CD8-positive, alpha-beta memory T cell (primary cell): Measurements from ENCODE around the gene BANF2. TPM values are rescaled to one million over a fixed set of nuclear protein-coding genes. Genes with fewer than 3 reads are reported as not detected.

ENCODE experiments used
- CTCF ChIA-PET: fragments of 350-600 bp; sonication (Branson Sonifier 250); formaldehyde crosslinking; loops from one replicate; lab custom pipeline; 2021; ENCODE audit warnings: antibody characterized with exemption; lab: Charles Lee
- POLR2A ChIA-PET: fragments of 350-600 bp; sonication (Branson Sonifier 250); formaldehyde crosslinking; loops from one replicate; lab custom pipeline; 2021; ENCODE audit warnings: antibody characterized with exemption; lab: Charles Lee
- DNase-seq, 5 donors: peaks; one replicate each; pipeline versions ENCODE4 v3.0.0 to v3.0.0-alpha.2; 2020 to 2022; ENCODE audit warnings: mixed read lengths in 1 of 5
- H3K27ac ChIP-seq: one replicate; pipeline ENCODE4 v1.7.0; 2013; ENCODE audit warnings: low read depth, mild to moderate bottlenecking, low read length, moderate library complexity
- H3K27me3 ChIP-seq: 2 replicates; pipeline ENCODE4 v1.7.0; 2013; ENCODE audit warnings: low read length, mild to moderate bottlenecking; ENCODE audit not compliant: insufficient read depth, poor library complexity, severe bottlenecking
- H3K36me3 ChIP-seq: 2 replicates; pipeline ENCODE4 v1.7.0; 2013; ENCODE audit warnings: mild to moderate bottlenecking, low read length, moderate library complexity; ENCODE audit not compliant: insufficient read depth
- H3K4me1 ChIP-seq: 2 replicates; pipeline ENCODE4 v1.7.0; 2013; ENCODE audit warnings: mild to moderate bottlenecking, low read length, moderate library complexity; ENCODE audit not compliant: insufficient read depth
- H3K4me3 ChIP-seq: 2 replicates; pipeline ENCODE4 v1.7.0; 2013; ENCODE audit warnings: mild to moderate bottlenecking, low read length
- H3K9me3 ChIP-seq: 2 replicates; pipeline ENCODE4 v1.7.0; 2013; ENCODE audit warnings: mild to moderate bottlenecking, low read length
- H3K27ac Mint-ChIP-seq, 8 donors: one replicate each; pipeline ENCODE4 v1.8.0; 2020 to 2021; ENCODE audit warnings: mixed read lengths in 8 of 8, mild to moderate bottlenecking in 6 of 8, inconsistent platforms in 3 of 8, moderate library complexity in 3 of 8
- H3K27me3 Mint-ChIP-seq, 2 donors: one replicate each; pipeline ENCODE4 v1.8.0; 2020 to 2021; ENCODE audit warnings: mixed read lengths in 2 of 2, mild to moderate bottlenecking in 1 of 2, moderate library complexity in 1 of 2
- H3K36me3 Mint-ChIP-seq, 3 donors: one replicate each; pipeline ENCODE4 v1.8.0; 2020 to 2021; ENCODE audit warnings: mixed read lengths in 3 of 3, inconsistent platforms in 1 of 3, mild to moderate bottlenecking in 1 of 3
- H3K4me1 Mint-ChIP-seq, 3 donors: one replicate each; pipeline ENCODE4 v1.8.0; 2020 to 2021; ENCODE audit warnings: mixed read lengths in 3 of 3, inconsistent platforms in 1 of 3, mild to moderate bottlenecking in 1 of 3
- H3K4me3 Mint-ChIP-seq, 7 donors: one replicate each; pipeline ENCODE4 v1.8.0; 2020 to 2021; ENCODE audit warnings: mixed read lengths in 7 of 7, mild to moderate bottlenecking in 6 of 7, moderate library complexity in 4 of 7, inconsistent platforms in 2 of 7
- H3K9me3 Mint-ChIP-seq, 5 donors: one replicate each; pipeline ENCODE4 v1.8.0; 2020 to 2022; ENCODE audit warnings: mixed read lengths in 5 of 5, mild to moderate bottlenecking in 3 of 5, moderate library complexity in 2 of 5, inconsistent platforms in 1 of 5
- polyA plus RNA-seq: library from polyadenylated mRNA; unstranded; fragments of 300-500 nt; fragmentation: Illumina TruSeq; gene quantifications from one replicate; pipeline ENCODE4 v1.2.3, GENCODE V29; 2021
- total RNA-seq, 2 experiments: library from RNA; stranded (reverse); gene quantifications; one replicate each; pipeline ENCODE4 v1.2.3, GENCODE V29; 2021

Gene BANF2
- not detected for total RNA-seq
- polyA plus RNA-seq = not detected

DNA sequence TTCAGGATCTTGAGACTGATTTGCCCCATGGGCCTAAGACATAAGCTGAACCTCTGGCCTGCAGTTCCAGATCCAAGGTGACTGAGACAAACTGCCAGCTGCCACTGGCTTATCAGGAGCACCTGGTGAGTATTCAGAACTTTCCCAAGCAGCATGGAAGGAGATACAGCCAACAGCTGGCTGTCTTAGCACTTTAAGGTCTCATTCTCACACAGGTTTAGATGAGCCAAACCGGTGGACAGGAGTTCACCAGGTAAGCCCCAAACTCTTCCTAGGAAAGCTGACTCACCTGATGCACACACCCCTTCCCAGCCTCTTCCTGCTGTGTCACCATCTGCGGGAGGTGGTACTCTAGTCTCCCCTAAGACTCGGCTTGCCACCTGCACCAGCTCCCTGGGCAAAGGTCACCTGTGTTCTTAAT is at the start of gene BANF2:
BANF2 (plus strand) TSS at position 36 of the 421 bp plus-strand sequence. CDS start 25,060 bp downstream, outside the sequence.
- no peak within 1 kb of the TSS for H3K4me3 Mint-ChIP-seq
- no peaks in the 10 kb centered on the region for H3K36me3 Mint-ChIP-seq
- H3K4me1 ChIP-seq = no peaks in the 10 kb centered on the region
- POLR2A ChIA-PET = no interaction called here
- no peaks in the 10 kb centered on the region for H3K9me3 ChIP-seq
- H3K27ac ChIP-seq = no peak within 1 kb of the TSS
- no peak for DNase-seq
- no peaks in the 10 kb centered on the region for H3K36me3 ChIP-seq
- no peaks in the 10 kb centered on the region for H3K27me3 ChIP-seq
- peaks cover 3 to 8% of the 10 kb centered on the region in 2 donors for H3K27me3 Mint-ChIP-seq
- CTCF ChIA-PET = interaction anchor here (1.0 to 2.5 kb wide), 2 partner anchors 13 to 18 kb away, joined by 3 to 9 read pairs; partner anchors contain the start of gene RRBP1
- H3K9me3 Mint-ChIP-seq = peaks cover 0 to 3% (median 0%) of the 10 kb centered on the region in 5 donors
- H3K4me1 Mint-ChIP-seq = no peaks in the 10 kb centered on the region
- H3K4me3 ChIP-seq = no peak within 1 kb of the TSS
- peak within 1 kb of the TSS in 3 of 8 donors; percentile 5 to 56 (median 52) for H3K27ac Mint-ChIP-seq

DNA sequence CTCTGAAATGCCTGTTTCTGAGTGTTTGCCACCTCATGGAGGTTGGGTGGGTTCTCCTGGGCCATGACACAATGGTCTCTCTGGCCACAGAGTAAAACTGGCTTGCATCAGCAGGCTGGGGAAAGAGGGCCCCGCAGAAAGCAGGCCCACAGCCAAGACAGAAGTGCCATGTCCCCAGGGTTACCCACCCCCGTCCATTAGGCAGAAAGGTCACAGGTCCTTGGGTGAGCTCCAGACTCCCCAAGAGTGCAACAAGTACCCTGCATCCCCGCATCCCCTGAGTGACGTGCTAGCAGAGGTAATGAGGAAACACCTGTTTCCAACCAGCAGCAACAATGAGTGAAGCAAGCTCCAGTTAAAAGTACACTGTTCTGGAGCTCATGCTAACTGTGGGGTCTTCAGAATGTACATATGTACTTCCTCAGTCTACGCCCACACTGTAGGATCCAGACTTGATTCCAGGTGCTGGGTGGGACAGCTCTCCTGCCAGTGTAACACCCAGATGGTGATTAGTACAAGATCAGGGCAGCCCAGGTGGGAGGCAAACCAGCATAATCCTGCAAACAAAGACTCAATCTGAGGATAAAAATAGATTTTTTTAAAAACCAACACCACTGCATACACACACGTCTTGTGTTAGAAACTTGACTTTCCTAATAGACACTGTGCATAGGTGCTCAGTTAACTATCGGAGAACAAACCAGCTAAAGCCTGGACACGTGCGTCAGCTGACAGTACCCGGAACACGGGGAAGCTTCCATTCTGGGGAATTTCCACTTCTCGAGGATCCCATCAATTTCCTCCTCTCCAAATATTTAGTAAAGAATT is 49.3 kb upstream of the BANF2 start:
- H3K27ac ChIP-seq = no peak overlapping the region
- no peaks in the 10 kb centered on the region for H3K36me3 ChIP-seq
- H3K27me3 ChIP-seq = no peaks in the 10 kb centered on the region
- H3K4me1 ChIP-seq = no peaks in the 10 kb centered on the region
- no peaks in the 10 kb centered on the region for H3K27me3 Mint-ChIP-seq
- H3K4me3 ChIP-seq = no peak overlapping the region
- peaks cover 0 to 8% (median 6%) of the 10 kb centered on the region in 3 donors for H3K4me1 Mint-ChIP-seq
- peak overlapping the region in 1 of 8 donors; percentile 3 for H3K27ac Mint-ChIP-seq
- H3K9me3 Mint-ChIP-seq = no peaks in the 10 kb centered on the region
- ChIA-PET POLR2A (interaction anchor here (0.6 kb wide), 1 partner anchor 26 kb away, joined by 3 read pairs; no protein-coding TSS in a partner anchor), CTCF (interaction anchor here (1.6 to 1.7 kb wide), 2 partner anchors 40 to 288 kb away, joined by 4 to 5 read pairs; no protein-coding TSS in a partner anchor)
- peaks cover 0 to 4% (median 0%) of the 10 kb centered on the region in 3 donors for H3K36me3 Mint-ChIP-seq
- H3K4me3 Mint-ChIP-seq = no peak overlapping the region
- no peaks in the 10 kb centered on the region for H3K9me3 ChIP-seq
- DNase-seq = no peak

DNA sequence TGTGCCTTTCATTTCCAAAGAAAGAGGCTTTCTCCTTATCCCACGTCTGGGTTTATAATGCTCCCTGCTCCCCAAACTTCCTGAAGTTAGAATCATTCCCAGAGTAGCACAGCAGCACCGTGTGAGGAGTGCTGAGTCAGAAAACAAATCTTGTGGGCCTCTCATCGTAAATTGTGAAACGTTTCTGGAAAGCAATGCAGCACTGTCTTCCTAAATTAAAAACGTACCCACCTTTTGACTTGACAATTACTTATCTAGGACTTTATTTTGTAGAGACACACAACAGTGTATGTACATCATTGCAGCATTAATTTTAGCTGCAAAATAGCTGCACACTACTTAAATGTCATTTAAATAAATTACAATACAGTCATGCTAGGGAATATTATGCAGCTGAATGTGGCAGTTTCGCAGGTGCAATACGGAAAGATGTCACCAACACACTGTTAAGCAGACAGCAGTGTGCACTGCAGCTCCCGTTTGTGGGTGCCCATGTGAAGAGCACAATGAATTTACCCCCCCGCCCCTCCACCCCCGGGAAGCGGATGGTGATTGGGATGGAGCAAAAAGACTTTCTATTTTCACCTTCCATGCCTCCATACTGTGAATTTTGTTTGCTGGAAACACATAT is 48.5 kb upstream of the BANF2 start:
- Histone ChIP-seq H3K4me3 (no peak overlapping the region), H3K36me3 (no peaks in the 10 kb centered on the region), H3K4me1 (no peaks in the 10 kb centered on the region), H3K27ac (no peak overlapping the region), H3K27me3 (no peaks in the 10 kb centered on the region), H3K9me3 (no peaks in the 10 kb centered on the region)
- no peak for DNase-seq
- no peaks in the 10 kb centered on the region for H3K27me3 Mint-ChIP-seq
- peaks cover 0 to 8% (median 6%) of the 10 kb centered on the region in 3 donors for H3K4me1 Mint-ChIP-seq
- H3K36me3 Mint-ChIP-seq = peaks cover 0 to 6% (median 0%) of the 10 kb centered on the region in 3 donors
- ChIA-PET POLR2A (interaction anchor here (0.6 kb wide), 1 partner anchor 26 kb away, joined by 3 read pairs; no protein-coding TSS in a partner anchor), CTCF (interaction anchor here (1.6 kb wide), 1 partner anchor 288 kb away, joined by 5 read pairs; no protein-coding TSS in a partner anchor)
- H3K4me3 Mint-ChIP-seq = no peak overlapping the region
- peak overlapping the region in 2 of 8 donors; percentile 3 to 15 for H3K27ac Mint-ChIP-seq
- no peaks in the 10 kb centered on the region for H3K9me3 Mint-ChIP-seq

DNA sequence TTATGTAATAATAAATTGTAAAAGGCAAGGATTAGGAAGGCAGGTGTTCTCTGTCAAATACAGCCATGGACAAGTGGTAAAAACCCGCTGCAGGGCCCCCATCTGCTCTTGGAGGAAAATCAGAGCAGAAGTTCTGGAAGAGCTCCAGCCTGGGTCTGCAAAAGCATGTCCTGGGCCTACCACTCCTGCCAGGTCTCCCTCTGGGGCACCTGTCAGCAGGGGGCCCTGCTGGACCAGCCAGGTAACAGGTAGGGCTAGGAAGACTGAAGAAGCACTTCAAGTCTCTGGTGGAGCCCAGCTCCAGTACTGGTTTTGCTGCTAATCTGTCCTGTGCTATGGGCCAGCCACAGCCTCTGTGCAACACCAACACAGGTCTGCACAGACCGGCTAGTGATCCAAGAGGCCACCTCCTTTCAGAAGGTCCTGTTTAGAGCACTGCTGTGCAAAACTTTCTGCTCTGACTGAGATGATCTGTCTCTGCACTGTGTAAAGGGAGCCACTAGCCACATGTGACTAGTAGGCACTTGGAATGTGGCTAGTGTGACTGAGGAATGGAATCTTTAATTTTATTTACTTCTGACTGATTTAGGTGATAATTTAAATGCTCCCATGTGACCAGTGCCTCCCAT is 47.9 kb upstream of the BANF2 start:
- H3K4me1 ChIP-seq = no peaks in the 10 kb centered on the region
- H3K9me3 ChIP-seq = no peaks in the 10 kb centered on the region
- H3K27ac ChIP-seq = no peak overlapping the region
- Mint-ChIP-seq H3K4me1 (peaks cover 0 to 4% (median 4%) of the 10 kb centered on the region in 3 donors), H3K36me3 (peaks cover 2 to 12% (median 6%) of the 10 kb centered on the region in 3 donors), H3K27me3 (no peaks in the 10 kb centered on the region), H3K27ac (peak overlapping the region in 1 of 8 donors; percentile 33), H3K9me3 (no peaks in the 10 kb centered on the region), H3K4me3 (no peak overlapping the region)
- no peaks in the 10 kb centered on the region for H3K27me3 ChIP-seq
- no peaks in the 10 kb centered on the region for H3K36me3 ChIP-seq
- CTCF ChIA-PET = no interaction called here
- DNase-seq = no peak
- H3K4me3 ChIP-seq = no peak overlapping the region
- POLR2A ChIA-PET = no interaction called here

DNA sequence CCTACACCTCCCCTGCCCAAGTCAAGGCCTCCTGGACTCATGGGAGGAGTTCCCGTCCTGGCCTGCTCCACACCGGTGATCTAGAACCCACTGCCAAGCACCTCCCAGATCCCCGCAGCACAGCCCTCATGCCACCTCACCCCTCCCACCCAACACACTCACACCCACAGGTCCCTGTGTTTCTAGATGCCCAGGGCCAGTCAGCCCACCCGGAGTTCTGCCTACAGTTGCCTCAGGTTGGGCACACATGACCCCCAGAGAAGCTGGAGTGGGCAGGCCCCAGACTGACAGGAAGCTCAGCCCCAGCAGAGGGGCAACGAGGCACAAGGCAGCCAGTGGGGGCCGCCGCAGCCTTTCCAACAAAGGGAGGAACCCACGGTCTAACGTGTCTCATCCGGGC is 47.4 kb upstream of the BANF2 start:
- Mint-ChIP-seq H3K9me3 (no peaks in the 10 kb centered on the region), H3K4me3 (no peak overlapping the region), H3K27ac (no peak overlapping the region), H3K27me3 (no peaks in the 10 kb centered on the region), H3K4me1 (peaks cover 0 to 4% (median 2%) of the 10 kb centered on the region in 3 donors), H3K36me3 (peaks cover 2 to 16% (median 6%) of the 10 kb centered on the region in 3 donors)
- no peaks in the 10 kb centered on the region for H3K4me1 ChIP-seq
- no peaks in the 10 kb centered on the region for H3K9me3 ChIP-seq
- no peaks in the 10 kb centered on the region for H3K36me3 ChIP-seq
- DNase-seq = no peak
- POLR2A ChIA-PET = no interaction called here
- no peak overlapping the region for H3K27ac ChIP-seq
- CTCF ChIA-PET = no interaction called here
- no peak overlapping the region for H3K4me3 ChIP-seq
- H3K27me3 ChIP-seq = no peaks in the 10 kb centered on the region

DNA sequence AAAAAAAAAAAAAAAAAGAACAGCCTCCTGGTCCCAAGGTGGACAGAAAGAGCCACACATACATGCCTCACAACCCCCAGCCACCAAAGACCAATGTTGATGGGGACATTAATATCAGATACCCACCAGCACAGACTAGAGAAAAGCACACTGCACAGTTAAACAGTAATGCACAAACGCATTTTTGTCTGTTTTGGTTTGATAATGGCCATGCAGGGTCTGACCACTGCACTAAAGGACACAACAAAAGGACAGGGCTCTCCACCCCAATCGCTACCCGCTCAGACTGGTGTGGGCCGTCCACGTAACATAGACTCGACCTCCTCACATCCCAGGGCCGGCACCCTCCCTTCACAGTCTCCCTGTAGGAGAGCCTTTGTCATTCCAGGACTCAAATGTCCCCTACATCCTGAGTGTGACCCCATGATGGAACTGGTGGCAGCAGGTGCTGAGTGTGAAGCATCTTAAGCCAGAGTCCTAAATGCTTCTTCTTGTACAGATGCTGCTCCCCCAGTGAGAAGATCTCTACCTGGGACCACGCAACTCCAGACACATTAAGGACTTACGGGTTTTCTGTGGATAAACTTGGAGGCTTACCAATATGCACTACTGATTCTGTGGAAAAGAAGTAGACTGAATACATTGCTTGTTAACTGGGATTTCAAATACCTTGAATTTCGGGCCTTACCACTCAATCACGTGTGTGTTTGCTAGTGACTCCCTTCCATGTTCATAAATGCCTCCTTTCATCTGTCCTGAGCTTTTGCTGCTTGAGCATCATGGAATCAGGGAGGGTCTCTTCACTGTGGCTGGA is 45.7 kb upstream of the BANF2 start:
- no peaks in the 10 kb centered on the region for H3K4me1 ChIP-seq
- Mint-ChIP-seq H3K9me3 (peaks cover 0 to 2% (median 0%) of the 10 kb centered on the region in 5 donors), H3K4me3 (no peak overlapping the region), H3K4me1 (peaks cover 0 to 6% (median 4%) of the 10 kb centered on the region in 3 donors), H3K27ac (peak overlapping the region in 2 of 8 donors; percentile 33 to 47), H3K36me3 (peaks cover 11 to 30% (median 18%) of the 10 kb centered on the region in 3 donors), H3K27me3 (no peaks in the 10 kb centered on the region)
- H3K36me3 ChIP-seq = no peaks in the 10 kb centered on the region
- POLR2A ChIA-PET = no interaction called here
- CTCF ChIA-PET = no interaction called here
- no peak overlapping the region for H3K4me3 ChIP-seq
- no peak overlapping the region for H3K27ac ChIP-seq
- no peaks in the 10 kb centered on the region for H3K27me3 ChIP-seq
- no peak for DNase-seq
- H3K9me3 ChIP-seq = no peaks in the 10 kb centered on the region

DNA sequence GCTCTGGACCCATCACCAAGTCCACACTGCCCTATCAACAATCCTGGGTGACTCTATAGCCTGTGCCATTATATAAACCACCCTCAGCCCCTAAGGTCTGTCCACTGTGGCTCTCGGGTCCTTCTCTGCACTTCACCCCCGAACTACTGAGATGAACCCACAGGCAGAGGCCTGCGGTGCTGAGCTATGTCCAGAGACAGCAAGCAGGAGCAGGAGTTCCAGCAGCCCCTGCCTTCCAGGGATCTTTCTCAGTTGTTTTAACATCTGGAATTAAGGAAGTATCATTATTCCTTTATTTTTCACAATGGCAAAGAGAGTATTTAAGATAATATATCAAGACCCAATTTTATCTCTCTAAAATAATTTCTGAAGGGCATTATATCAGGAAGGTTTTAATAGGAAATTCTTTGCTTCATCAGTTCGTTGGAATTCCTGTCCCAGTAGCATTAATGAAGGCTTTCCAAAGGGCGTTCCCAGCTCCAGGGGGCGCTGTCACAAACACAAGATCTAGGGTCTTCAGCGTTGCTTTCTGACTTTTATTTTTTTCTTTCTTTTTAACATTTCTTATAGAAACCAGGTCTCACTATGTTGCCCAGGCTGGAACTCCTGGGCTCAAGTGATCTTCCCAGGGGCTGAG is 45.0 kb upstream of the BANF2 start:
- H3K27ac ChIP-seq = no peak overlapping the region
- Mint-ChIP-seq H3K9me3 (peaks cover 0 to 2% (median 0%) of the 10 kb centered on the region in 5 donors), H3K36me3 (peaks cover 11 to 32% (median 18%) of the 10 kb centered on the region in 3 donors), H3K27me3 (no peaks in the 10 kb centered on the region), H3K4me3 (no peak overlapping the region), H3K4me1 (peaks cover 0 to 4% (median 0%) of the 10 kb centered on the region in 3 donors), H3K27ac (no peak overlapping the region)
- H3K36me3 ChIP-seq = no peaks in the 10 kb centered on the region
- ChIA-PET CTCF (interaction anchor here (1.1 kb wide), 1 partner anchor 284 kb away, joined by 4 read pairs; no protein-coding TSS in a partner anchor), POLR2A (no interaction called here)
- H3K4me1 ChIP-seq = no peaks in the 10 kb centered on the region
- no peak for DNase-seq
- no peak overlapping the region for H3K4me3 ChIP-seq
- no peaks in the 10 kb centered on the region for H3K27me3 ChIP-seq
- H3K9me3 ChIP-seq = no peaks in the 10 kb centered on the region
